HepG2 (cell line): Measurements from ENCODE around the gene TP53TG5. TPM values are rescaled to one million over a fixed set of nuclear protein-coding genes. Genes with fewer than 3 reads are reported as not detected.

Experiments
- MTA1 ChIP-seq: sonication (generic); formaldehyde crosslinking; IDR thresholded peaks from 2 replicates; pipeline ENCODE4 v1.4.0; 2020; ENCODE audit warnings: missing genetic modification reagents, mild to moderate bottlenecking, borderline replicate concordance
- RFXAP ChIP-seq: sonication (generic); formaldehyde crosslinking; IDR thresholded peaks from 2 replicates; pipeline ENCODE4 v1.4.0; 2020; ENCODE audit warnings: missing genetic modification reagents, borderline replicate concordance
- ZFP91 ChIP-seq: sonication (generic); formaldehyde crosslinking; IDR thresholded peaks from 2 replicates; pipeline ENCODE4 v1.9.0; 2022; ENCODE audit warnings: missing genetic modification reagents, mild to moderate bottlenecking, borderline replicate concordance
- ZFY ChIP-seq: sonication (generic); formaldehyde crosslinking; IDR thresholded peaks from 2 replicates; pipeline ENCODE4 v1.4.0; 2020; ENCODE audit warnings: missing genetic modification reagents
- ZNF407 ChIP-seq: sonication (generic); formaldehyde crosslinking; IDR thresholded peaks from one replicate; pipeline ENCODE4 v1.5.1; 2020; ENCODE audit warnings: mild to moderate bottlenecking, missing genetic modification reagents; ENCODE audit errors: not compliant biosample characterization
- polyA plus RNA-seq, 8 experiments: library from polyadenylated mRNA; depleted of rRNA in 3 of 8; stranded (reverse) in 7 of 8; unstranded in 1 of 8; fragments of >200 nt; fragmentation: Illumina TruSeq in 4 of 8; extraction: Trizol in 4 of 8; gene quantifications; 2 replicates each; pipeline versions ENCODE4 v1.2.1 to v1.2.3, GENCODE V29; 2011 to 2016; ENCODE audit warnings: low read depth in 4 of 8, missing spikeins in 1 of 8, mixed read lengths in 1 of 8; ENCODE audit not compliant: insufficient read depth in 1 of 8
- total RNA-seq, 5 experiments: library from RNA; depleted of rRNA; stranded (reverse); fragments of >200 nt; fragmentation: Illumina TruSeq; extraction: Trizol; gene quantifications; 2 replicates each; pipeline ENCODE4 v1.2.3, GENCODE V29; 2016; ENCODE audit warnings: low read depth in 1 of 5

The TP53TG5 gene
- total and polyA plus RNA-seq, 2 of the 13 experiments (the other 11 are each of a cell fraction or from before 2014, with no cell fraction given): 0.11 TPM; not detected in 1

DNA sequence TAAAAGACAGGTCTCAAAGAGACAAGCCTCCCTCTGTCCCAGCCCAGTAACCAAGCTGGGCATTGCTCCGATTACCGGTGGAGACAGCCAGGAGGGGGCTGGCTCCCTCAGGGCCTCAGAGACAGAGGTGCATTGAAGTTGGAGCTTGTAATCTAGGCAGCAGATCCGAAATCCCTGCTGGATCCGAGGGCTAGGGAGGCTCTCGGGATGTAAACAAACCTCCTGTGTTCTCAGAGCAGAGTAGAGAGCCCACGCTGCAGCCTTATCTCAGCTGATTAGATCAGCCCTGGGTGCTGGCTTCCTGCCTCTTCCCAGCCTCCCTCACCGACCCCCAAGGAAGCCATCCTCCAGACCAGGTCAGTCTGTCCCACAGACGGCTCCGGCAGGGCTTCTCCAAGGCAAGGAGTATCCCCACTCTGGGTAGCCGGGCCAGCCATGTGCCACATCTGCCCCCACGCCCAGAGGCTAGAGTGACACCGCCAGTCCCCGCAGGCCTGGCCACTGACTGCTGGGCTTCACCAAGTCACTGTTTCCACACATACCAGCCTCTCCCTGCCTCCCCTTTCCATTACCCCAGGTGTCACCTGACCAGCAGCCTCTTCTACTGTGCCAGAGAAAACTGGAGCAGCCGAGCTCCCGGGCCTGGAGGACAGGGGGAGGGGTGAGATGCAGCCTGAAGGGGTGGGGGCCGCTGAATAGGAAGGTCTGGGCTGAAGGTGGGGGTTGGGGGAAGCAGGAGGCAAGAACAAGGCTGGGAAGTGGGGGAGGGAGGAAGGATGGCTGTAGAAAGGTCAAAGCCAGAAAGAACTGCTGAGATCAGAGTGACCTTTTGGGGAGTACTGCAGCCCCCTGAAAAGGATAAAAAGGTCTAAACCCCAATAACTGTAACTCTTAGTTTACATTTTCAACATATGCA, 35.9 kb downstream of the TP53TG5 start (continued):
- TF ChIP-seq MTA1 (peak; percentile 86; the same call in 1 of the 2 replicates), RFXAP (CRISPR knock-in tag) (no peak), ZFY (CRISPR knock-in tag) (peak; percentile 68), ZFP91 (CRISPR knock-in tag) (peak; percentile 89; the same call in 1 of the 2 replicates), ZNF407 (CRISPR knock-in tag) (peak; percentile 70)
